Mesenteric fat pad (tissue), 1 donor: ENCODE data around the gene TNNT3. TPM values are rescaled to one million over a fixed set of nuclear protein-coding genes. Genes with fewer than 3 reads are reported as not detected.

Source experiments
- DNase-seq: peaks from one replicate; pipeline ENCODE4 v3.0.0-alpha.2; 2020; ENCODE audit warnings: low spot score
- total RNA-seq: library from RNA; stranded (reverse); fragmentation: NEBNext Ultra II Directional; extraction: Animal tissue kit (Norgen Biotek cat#: 25700); gene quantifications from one replicate; pipeline ENCODE4 v1.2.1, GENCODE V29; 2021
- donor health status: DM: yes; HTN: yes; CAD: no.

Gene TNNT3
- total RNA-seq, 1 donor from 2014 or later: 22.9 TPM

DNA sequence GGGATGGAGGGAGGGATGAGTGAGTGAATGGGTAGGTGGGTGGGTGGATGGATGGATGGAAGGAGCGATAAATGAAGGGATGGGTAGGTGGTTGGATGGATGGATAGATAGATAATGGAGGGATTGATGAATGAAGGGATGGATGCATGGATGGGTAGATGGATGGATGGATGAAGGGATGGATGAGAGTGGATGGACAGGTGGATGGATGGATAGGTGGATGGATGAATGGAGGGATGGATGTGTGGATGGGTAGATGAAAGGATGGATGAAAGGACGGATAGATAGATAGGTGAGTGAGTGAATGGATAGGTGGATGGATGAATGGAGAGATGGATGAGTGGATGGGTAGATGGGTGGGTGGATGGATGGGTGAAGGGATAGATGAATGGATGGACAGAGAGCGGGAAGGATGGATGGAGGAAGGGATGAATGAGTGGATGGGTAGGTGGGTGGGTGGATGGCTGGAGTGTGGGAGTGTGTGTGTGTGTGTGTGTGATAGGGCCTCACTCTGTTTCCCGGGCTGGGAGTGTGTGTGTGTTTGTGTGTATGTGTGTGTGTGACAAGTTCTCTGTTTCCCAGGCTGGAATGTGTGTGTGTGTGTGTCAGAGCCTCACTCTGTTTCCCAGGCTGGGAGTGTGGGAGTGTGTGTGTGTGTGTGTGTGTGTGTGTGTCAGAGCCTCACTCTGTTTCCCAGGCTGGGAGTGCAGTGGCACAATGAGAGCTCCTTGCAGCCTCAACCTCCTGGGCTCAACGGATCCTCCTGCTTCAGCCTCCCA, 25.7 kb upstream of the TNNT3 start:
- no peak for DNase-seq

DNA sequence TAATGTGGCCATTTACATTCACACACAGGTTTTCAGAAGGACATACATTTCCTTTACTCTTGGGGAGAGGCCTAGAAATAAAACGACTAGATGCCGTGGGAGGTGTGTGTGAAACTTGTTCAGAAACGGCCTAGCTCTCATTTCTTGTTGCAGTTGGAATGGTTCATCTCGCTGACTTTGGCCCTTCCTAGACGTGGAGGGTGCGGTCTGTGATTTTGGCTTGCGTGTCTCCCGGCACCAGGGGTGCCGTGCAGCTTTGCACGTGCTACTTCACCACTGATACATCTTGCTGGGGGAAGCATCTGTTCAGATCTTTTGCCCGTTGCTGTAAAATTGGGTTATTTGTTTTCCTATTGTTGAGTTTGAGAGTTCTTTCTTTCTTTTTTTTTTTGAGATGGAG, 24.7 kb upstream of the TNNT3 start:
- DNase-seq: no peak

DNA sequence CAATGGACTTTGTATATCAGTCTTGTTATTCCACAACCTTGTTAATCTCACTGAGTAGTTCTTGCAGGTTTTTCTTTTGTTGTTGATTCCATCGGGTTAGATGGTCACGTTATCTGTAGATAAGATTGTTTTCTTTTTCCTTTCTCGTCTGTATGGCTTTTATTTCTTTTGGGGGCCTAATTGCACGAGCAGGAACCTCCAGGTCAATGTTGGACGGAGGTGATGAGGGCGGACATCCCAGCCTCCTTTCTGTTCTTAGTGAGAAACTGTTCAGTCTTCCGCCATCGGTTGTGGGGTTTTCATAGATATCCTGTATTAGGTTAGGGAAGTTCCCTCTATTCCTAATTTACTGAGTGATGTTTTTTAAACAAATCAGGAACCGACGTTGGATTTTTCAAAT, 23.0 kb upstream of the TNNT3 start:
- DNase-seq: no peak

DNA sequence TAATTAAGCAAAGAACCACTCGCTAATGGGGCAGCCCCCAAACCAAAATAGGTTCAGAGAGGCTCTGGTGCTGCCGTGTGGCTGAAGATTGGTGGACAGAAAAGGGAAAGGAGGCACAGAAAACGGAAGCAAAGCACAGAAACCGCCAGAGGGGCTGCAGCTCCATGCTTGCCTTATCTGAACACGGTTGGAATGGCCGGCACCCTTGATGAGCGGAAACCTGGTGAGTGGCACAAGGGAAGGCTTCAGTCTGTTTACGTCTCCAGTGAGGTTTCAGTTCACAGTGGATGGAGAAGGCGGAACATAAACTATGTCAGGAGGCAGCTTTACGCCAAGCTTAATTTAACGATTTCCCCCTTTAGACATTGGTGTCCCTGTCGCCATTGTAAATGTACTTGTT, 22.6 kb upstream of the TNNT3 start:
- no peak for DNase-seq

DNA sequence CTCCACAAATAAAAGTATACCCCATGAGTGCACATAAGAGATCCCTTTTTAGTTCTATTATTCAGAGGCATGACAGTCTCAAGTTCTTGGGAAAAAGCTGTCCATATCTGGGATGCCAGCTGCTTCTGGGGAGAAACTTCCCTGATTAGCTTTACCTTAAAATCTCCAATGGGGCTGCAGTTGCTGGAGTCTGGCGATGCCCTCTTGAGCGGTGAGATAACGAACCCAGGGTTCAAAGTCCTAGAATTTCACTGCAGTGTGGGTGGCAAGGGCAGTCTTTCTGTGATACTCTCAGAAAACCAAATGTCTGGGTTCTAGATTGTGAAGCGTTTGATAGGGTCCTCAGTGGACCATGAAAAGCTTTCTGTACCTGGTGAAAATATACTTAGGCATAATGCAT, 20.4 kb upstream of the TNNT3 start:
- no peak for DNase-seq

DNA sequence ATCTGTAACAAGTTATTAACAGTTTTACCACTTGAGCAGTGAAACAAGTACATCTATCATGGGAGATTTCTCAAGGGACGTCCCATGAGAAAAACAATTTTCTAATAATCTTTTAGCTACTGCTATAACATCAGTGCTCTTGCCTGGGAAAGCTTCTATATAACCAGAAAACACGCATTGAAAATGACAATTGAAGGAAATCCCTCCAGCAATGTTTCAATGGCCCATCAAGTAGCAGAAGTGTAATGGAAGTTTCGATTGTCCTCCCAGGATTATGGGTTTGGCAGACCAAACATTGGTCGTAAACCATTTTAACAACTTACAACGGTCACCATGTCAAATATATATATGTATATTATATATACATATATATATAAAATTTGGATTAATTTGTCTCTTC, 19.8 kb upstream of the TNNT3 start:
- no peak for DNase-seq

DNA sequence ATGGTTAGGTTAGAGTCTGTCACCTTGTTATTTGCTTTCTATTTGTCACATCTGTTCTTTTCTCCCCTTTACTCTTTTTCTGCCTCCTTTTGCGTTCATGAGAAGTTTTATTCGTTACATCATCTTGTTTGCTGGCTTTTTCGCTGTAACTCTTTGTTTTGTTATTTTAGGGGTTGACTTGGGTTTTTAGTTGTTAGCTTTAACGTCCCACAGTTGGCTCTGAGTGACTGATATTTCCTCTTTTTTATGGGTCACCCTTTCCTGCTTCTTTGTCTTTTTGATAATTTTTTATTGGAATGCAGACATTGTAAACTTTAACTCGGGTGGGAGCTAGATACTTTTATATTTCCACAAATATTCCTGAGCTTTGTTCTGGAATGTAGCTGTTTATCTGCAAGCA, 13.3 kb upstream of the TNNT3 start:
- DNase-seq: no peak

DNA sequence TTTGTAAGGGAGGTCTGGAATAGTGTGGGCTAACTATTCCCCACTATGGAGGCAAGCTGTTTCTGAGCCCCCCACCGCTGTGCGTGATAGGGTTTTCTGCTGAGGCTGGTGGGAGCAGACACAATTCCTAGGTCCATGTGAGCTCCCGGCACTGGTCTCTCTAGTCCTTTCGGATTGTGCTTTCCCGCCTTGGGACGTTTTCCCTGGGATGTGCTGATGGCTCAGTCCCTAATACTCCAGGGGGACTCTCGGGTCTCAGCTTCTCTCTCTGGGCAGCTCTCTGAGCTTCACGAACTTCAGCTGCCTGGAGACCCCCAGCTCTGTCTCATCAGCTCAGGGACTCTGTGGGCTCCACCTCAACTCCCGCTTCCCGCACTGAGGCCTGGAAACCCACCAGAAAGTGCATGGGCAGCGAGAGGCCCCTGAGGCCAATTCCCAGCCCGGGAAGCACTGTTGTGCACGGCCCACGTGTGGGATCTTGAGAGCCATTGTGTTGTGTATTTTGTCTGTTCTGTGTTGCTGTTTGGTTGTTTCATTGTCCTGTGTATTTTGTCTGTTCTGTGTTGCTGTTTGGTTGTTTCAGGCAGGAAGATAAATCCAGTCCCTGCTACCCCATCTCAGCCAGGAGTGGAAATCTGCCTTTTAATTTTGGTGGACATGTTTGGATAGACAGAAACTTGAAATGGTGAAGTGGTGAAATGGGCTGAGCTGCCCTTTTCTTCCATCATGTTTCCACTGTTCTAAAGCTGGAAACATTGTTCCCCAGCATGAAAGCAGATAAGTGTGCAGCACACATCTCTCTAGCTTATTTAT, 12.7 kb upstream of the TNNT3 start:
- peak; percentile 75 for DNase-seq

DNA sequence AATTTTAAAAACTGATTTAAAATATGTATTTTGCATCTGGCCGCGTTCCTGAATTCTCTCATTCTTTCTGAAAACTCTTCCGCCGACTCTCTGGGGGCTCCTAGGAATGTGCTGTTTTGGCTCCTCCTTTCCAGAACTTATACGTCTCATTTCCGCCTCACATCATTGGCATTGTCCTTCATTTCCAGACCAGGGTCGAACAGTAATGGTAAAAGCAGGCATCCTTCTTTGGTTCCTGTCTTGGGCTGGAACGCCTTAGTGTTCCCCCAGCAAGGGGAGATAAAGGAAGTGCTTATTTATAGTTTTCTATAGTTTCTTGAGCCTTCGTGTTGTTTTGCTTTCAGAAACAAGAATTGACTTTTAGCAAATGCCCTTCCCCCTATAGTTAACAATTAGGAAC, 10.9 kb upstream of the TNNT3 start:
- no peak for DNase-seq

DNA sequence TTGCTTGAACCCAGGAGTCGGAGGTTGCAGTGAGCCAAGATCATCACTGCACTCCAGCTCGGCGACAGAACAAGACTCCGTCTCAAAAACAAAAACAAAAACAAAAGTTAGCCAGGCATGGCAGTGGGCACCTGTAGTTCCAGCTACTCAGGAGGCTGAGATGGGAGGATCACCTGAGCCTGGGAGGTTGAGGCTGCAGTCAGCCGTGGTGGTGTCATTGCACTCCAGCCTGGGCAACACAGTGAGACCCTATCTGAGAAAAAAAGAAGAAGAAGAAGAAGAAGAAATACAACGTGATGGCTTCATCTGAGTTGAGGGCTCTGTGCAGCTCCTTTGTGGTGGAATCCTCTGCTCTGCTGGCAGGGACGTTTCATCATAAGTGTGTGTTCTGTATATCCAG, 10.0 kb upstream of the TNNT3 start:
- DNase-seq: peak; percentile 14

DNA sequence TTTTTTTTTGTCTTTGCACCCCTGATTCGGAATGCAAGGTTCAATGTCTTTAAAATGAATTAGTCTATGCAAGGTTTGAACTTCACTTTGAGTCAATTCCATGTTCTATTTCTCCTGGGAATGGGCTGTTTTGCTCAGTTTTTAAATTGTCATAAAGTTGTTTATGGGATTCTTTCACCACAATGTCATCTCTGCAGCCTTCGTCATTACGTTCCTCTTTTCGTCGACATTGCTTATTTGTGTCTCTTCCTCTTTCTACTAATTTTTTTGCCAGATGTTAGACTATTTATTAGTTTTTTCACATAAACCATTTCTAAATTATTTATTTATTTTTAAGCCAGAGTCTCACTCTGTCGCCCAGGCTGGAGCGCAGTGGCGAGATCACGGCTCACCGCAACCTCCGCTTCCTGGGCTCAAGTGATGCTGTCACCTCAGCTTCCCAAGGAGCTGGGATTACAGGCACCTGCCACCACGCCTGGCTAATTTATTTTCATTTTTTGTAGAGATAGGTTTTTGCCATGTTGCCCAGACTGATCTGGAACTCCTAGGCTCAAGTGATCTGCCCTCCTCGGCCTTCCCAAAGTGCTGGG, 7.1 kb upstream of the TNNT3 start:
- DNase-seq: no peak

DNA sequence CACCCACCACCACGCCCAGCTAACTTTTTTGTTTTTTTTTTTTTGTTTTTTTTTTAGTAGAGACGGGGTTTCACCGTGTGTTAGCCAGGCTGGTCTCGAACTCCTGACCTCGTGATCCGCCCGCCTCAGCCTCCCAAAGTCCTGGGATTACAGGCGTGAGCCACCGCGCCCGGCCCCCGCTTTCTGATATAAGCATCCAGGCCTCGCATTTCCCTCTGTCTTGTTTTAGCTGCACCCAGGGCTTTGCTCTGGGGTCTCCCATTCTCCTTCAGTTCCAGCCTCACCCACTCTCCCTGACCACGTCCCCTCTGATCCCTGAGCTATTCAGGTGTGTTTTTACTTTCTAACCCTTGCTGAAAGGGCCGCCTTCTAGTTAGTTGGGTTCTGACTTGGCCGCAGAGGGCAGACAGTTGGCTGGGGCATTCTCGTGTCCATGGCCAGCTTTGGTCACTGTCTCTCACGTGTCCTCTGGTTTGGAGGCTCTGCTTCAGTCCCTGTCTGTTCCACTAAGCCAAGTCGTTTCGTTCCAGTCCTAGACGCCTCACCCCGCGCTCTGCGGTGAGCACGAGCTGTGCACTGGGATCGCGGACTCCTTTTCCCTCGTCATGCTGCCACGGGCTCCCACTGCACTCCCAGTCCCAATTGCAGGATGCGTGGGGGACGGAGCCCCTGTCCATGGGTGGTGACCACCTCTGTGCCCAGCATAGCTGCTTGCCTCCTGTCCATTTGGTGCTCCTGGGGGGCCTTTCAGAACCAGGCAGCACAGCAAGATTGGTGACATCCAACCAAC, 6.0 kb upstream of the TNNT3 start:
- no peak for DNase-seq

DNA sequence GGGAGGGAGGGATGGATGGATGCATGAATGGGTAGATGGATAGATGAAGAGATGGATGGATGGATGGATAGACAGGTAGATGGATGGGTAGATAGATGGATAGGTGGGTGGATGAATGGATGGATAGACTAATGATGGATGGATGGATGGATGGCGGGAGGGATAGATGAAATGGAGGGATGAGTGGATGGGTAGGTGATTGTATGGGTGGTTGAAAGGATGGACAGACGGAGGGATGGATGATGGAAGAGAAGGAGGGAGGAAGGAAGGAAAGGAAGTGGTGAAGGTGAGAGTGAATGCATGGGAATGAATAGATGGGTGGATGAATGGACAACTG, 3.7 kb upstream of the TNNT3 start:
- DNase-seq: no peak

DNA sequence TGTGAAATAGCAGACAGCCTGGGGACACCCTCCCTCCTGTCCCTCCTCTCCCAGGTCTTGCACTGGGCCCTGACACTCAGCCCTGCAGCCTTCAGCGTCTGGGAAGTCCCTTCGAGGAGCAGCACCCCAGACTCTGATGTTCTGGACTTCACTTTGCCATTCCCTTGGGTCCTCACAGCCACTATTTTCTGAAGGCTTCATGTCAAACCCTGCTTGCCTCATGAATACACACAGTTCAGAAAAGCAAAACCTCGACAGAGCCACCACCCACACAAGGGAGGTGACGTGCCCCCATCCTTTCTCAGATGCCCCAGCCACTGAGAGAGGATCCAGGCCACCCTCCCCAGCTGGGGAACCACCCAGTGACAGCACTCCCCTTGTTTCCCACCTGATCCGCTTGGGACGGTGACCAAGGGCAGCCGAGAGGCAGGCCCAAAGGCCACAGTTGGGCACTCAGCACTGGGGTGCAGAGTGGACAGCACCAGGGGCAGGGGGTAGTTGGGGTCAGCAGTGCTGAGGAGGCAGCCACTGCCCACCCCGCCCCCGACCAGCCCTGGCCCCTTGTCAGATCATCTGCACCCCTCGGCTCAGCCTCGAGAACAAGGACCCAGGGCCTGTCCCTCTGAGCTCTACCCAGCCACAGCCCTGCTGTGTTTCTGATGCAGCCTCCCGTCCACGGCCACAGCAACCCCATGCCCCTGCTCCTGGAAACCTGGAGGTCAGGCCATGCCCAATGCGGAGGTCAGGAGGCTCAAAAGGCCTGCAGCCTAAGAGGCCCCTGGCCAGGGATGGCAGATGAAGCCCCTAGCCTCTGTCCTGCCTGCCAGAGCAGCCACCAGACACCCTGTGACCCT, 3.1 kb upstream of the TNNT3 start:
- DNase-seq: no peak

DNA sequence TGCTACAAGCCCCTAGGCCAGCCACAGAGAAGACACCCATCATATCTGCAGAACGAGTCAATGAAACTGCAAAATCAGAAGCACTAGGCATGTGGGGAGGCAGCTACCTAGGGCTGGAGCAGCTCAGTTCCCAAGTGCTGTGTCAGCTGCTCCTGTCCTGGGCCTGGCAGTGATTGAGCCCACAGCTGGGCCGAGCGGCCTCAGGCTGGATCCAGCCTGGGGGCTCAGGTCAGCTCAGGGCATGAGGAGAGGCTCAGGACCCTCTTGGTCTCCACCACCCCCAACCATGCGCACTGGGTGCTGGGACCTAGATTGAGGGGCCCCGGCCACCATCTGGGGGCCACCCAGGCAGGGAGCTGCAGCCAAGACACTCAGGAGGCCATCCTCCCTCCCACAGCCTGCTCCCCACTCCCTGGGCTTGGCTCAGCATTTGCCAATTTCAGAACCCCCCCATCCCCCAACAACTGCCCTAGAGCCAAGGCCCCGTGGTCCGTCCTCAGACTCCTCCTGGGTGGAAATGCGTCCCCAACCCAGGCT, 2.4 kb upstream of the TNNT3 start:
- no peak for DNase-seq

DNA sequence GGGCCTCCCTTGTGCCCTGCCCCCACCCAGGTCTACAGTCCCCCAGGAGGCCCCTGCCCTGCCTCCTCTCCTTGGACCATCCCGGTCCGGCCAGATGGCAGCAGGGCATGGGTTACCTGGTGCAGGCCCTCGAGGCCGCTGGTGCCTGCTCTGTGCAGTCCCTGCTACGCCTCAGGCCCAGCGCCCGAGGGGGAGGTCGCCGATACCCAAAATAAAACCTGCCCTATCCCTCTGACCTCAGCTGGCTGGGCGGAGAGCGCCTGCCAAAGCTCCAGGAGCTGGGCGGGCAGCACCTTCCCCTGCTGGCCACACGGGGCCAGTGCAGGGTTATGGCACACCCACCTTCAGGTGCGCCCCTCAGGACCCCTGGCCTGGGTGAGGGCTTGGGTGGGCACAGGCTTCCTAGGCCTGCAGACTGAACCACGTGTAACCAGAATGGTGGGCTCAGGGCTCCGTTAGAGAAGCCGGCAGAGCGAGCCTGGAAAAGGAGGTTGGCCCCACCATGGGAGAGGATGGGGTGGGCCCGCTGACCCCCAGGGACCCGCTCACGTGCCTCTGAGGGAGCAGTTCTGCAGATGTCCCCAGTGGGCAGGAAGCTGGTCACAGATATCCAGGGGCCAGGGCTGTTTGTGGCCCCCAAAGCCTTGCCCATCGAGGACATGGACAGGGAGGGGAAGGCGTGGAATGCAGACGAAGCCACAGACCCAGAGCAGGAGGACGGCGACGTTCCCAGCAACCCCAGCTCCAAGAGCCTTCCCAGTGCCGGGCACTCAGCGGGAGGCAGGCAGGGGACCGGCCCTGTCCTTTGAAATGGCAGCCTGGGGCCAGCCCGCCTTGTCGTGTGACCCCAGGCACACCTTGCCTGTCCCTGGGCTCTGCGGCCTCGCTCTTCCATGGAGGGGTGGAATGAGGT, 1.7 kb upstream of the TNNT3 start:
- DNase-seq: no peak

DNA sequence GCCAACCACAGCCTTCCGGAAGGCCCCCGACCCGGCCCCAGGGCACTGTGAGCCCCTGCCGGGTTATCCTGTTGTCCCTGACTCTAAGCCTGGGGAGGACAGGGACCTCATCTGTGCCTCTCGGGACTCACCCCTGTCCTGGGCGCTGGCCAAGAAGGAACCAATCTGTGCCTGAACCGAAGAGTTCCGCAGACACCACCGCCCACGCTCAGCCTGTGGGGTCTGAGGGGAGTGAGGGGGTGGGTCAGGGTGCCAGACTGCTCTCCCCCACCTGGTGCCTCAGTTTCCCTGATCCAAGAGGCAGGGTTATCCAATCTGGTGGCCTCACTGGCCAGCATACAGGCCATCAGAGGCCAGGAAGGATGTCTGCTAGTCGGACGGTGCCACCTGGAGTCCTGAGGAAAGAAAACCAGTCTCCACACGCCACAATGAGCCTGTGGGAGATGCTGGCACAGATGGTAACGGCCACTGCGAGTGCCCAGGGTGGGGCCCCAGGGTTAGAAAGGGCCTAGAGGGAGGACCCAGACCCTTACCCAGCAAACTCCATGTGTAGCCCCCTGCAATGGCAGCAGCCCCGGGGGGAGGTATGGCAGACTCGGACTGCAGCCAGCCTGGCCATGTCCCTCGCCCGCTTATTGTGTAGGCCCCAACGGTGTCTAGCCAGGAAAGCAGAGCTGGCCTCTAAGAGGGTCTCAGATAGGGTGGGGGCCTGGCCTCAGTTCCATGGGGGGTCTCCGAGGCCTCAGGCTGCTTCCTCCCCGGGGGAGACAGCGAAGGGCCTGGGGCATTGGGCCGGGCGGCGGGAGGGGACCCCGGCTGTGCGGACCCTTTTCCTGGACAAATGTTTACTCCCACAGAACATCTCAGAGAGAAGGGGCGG, 827 bp upstream of the TNNT3 start:
- DNase-seq: no peak

DNA sequence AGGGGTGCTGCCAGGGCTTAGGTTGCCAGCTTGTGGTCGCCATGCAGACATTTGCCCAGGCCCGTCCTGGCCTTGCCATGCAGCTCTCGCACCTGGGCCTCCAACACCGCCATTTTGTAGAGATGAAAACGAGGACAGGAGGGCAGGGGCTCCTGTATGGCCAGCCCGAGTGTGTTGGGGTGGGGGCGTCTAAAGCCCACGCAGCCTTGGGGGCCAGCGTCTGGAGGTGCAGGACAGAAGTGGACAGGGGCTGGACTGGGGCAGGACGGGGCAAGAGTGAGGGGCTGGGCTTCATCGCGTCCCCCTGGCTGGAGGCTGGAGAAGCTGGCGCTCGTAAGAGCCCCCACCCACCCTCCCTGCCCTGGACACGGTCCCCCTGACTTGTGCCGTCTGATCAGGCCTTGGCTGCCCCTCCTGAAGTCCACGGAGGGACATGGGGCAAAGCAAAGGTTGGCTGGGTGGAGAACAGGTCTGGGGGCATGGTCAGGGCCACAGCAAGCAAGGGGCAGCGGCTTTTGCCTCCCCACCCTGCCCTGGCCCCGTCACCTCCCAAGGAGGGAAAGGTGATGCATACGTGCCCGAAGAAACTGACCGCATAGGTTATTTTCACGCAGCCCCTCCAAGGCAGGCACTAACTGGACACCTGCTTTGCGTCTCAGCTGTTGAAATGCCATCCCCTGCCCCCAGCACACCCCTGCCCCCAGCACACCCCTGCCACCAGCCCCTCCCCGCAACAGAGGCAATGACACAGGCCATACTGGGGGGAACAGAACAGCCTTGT, 815 bp downstream of the TNNT3 start:
- DNase-seq: no peak
